Measurements from ENCODE around the gene SMYD2. TPM values are rescaled to one million over a fixed set of nuclear protein-coding genes. Genes with fewer than 3 reads are reported as not detected.
A peak's percentile ranks its signal among the peaks of the same experiment; 100 is the strongest.

The SMYD2 gene
- total RNA-seq, 2 donors from 2014 or later, result 13.8 to 22.4 TPM

DNA sequence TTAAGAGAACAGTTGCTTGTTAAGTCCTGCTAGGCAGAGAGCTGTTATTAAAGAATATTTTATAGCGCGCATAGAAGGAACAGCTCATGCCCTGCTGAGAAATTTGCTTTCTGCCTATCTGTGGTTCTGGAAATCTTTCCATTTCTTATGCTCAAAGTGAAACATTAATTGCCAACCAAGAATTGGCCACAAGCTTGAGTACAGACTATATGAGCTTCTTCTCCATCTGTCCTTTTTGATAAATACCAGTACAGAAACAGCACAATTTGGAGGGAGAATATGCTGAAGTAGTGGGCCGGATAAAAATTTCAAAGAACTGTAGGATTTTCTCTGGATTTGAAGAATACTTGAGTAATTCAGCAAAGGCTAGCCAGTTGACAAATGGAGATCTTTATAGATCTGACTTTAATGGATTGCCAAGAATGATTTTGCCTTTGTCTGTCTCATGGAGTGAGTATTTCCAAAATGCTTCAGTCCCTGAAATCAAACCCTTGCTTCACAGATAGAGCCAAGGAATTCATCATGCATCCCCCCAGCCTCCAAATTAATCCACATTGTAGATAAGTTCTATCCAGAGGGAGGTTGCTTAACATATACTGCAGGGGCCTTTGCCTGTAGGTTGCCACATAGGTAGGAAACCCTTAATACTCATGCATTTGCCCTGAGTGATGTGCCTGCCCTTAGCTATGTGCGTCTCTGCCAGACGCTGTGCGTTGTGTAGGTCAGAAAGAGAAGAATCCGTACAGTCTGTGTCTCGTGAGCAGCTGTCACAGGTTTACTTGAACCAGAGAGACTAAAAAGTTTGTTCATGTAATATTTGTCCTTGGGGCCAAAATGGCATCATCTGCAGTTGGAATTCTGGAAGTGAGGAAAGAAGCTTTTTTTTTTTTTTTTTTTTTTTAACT lies 44.2 kb downstream of the SMYD2 start:
- peaks cover 31% of the 10 kb centered on the region for H3K36me3 ChIP-seq (ENCODE audit: control insufficient read depth, insufficient read depth, low read length)
- TF ChIP-seq, protein P1, sequence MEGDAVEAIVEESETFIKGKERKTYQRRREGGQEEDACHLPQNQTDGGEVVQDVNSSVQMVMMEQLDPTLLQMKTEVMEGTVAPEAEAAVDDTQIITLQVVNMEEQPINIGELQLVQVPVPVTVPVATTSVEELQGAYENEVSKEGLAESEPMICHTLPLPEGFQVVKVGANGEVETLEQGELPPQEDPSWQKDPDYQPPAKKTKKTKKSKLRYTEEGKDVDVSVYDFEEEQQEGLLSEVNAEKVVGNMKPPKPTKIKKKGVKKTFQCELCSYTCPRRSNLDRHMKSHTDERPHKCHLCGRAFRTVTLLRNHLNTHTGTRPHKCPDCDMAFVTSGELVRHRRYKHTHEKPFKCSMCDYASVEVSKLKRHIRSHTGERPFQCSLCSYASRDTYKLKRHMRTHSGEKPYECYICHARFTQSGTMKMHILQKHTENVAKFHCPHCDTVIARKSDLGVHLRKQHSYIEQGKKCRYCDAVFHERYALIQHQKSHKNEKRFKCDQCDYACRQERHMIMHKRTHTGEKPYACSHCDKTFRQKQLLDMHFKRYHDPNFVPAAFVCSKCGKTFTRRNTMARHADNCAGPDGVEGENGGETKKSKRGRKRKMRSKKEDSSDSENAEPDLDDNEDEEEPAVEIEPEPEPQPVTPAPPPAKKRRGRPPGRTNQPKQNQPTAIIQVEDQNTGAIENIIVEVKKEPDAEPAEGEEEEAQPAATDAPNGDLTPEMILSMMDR (conservative IDR thresholded peaks at IDR 0.05), result no peak
- peak; percentile 26 for DNase-seq
- Mint-ChIP-seq H3K27me3 (ENCODE audit: insufficient read depth) (no peaks in the 10 kb centered on the region), H3K9me3 (no peaks in the 10 kb centered on the region), H3K4me1 (no peaks in the 10 kb centered on the region), H3K27ac (no peak overlapping the region), H3K4me3 (no peak overlapping the region), H3K36me3 (ENCODE audit: low read depth) (peaks cover 8% of the 10 kb centered on the region)
- no peaks in the 10 kb centered on the region for H3K27me3 ChIP-seq (ENCODE audit: control insufficient read depth, insufficient read depth, low read length, poor library complexity, severe bottlenecking)
- WGBS, 2 experiments (ENCODE audit: insufficient coverage in 1 of 2, insufficient read length in 1 of 2), result 84 to 87% methylated on average over 6 to 8 of the region's 8 CpGs
- H3K9ac ChIP-seq (ENCODE audit: extremely low read depth, low read length, poor library complexity, severe bottlenecking), result no peak overlapping the region
- no peaks in the 10 kb centered on the region for H3K4me1 ChIP-seq (ENCODE audit: control insufficient read depth, insufficient read depth, low read length)
- no peak overlapping the region for H3K4me3 ChIP-seq (ENCODE audit: low read length)
- H3K9me3 ChIP-seq (ENCODE audit: control insufficient read depth, low read length), result no peaks in the 10 kb centered on the region
- H3K27ac ChIP-seq (ENCODE audit: low read depth, low read length), result no peak overlapping the region

DNA sequence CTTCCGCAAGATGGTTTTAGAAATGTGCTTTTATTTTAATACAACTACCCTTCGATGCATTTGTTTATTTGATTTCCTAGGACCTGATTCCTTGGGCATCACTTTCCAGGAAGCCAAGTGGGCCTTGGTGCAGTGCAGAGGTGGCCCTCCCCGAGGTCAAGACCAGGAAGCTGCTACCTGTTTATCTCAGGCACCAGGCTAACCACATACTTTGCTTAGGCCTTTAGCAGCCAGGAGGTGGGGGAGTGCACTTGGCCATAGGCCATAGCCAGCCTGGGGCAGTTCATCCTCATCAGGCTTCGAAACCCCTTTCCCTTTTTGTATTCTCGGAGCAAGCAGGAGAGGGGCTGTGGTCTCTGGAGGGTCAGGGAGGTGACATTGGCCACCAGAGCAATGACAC lies 45.4 kb downstream of the SMYD2 start:
- TF ChIP-seq, protein P1 (conservative IDR thresholded peaks at IDR 0.05), result no peak
- H3K4me3 ChIP-seq (ENCODE audit: low read length), result no peak overlapping the region
- peaks cover 8% of the 10 kb centered on the region for H3K36me3 Mint-ChIP-seq (ENCODE audit: low read depth)
- no peaks in the 10 kb centered on the region for H3K9me3 Mint-ChIP-seq
- 74 to 94% methylated on average over 3 to 5 of the region's 5 CpGs for WGBS, 2 experiments (ENCODE audit: insufficient coverage in 1 of 2, insufficient read length in 1 of 2)
- no peak overlapping the region for H3K4me3 Mint-ChIP-seq
- H3K36me3 ChIP-seq (ENCODE audit: control insufficient read depth, insufficient read depth, low read length), result peaks cover 22% of the 10 kb centered on the region
- no peaks in the 10 kb centered on the region for H3K4me1 Mint-ChIP-seq
- no peak overlapping the region for H3K27ac ChIP-seq (ENCODE audit: low read depth, low read length)
- no peak overlapping the region for H3K27ac Mint-ChIP-seq
- no peaks in the 10 kb centered on the region for H3K27me3 Mint-ChIP-seq (ENCODE audit: insufficient read depth)
- no peaks in the 10 kb centered on the region for H3K4me1 ChIP-seq (ENCODE audit: control insufficient read depth, insufficient read depth, low read length)
- no peak overlapping the region for H3K9ac ChIP-seq (ENCODE audit: extremely low read depth, low read length, poor library complexity, severe bottlenecking)
- DNase-seq, result peak; percentile 54
- no peaks in the 10 kb centered on the region for H3K9me3 ChIP-seq (ENCODE audit: control insufficient read depth, low read length)
- no peaks in the 10 kb centered on the region for H3K27me3 ChIP-seq (ENCODE audit: control insufficient read depth, insufficient read depth, low read length, poor library complexity, severe bottlenecking)

DNA sequence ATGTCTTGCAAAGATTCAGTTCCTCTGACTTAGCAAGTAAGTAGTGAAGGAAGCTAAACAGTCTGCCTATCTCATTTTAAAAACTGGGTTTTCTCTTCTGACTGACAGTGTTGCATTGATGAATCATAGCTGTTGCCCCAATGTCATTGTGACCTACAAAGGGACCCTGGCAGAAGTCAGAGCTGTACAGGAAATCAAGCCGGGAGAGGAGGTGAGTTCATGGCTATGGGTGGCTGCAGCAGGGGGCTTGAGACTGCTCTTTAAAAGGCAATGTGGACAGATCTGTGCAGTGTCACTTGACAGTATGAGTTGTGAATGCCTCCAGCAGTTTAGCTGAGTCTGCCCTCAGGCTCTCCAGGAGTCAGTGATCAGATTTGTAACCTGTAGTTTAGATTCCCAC lies 46.6 kb downstream of the SMYD2 start:
- H3K9me3 Mint-ChIP-seq, result no peaks in the 10 kb centered on the region
- no peak overlapping the region for H3K27ac Mint-ChIP-seq
- H3K36me3 ChIP-seq (ENCODE audit: control insufficient read depth, insufficient read depth, low read length), result peaks cover 18% of the 10 kb centered on the region
- H3K9ac ChIP-seq (ENCODE audit: extremely low read depth, low read length, poor library complexity, severe bottlenecking), result no peak overlapping the region
- peaks cover 8% of the 10 kb centered on the region for H3K36me3 Mint-ChIP-seq (ENCODE audit: low read depth)
- H3K27me3 ChIP-seq (ENCODE audit: control insufficient read depth, insufficient read depth, low read length, poor library complexity, severe bottlenecking), result no peaks in the 10 kb centered on the region
- H3K27me3 Mint-ChIP-seq (ENCODE audit: insufficient read depth), result no peaks in the 10 kb centered on the region
- no peak overlapping the region for H3K27ac ChIP-seq (ENCODE audit: low read depth, low read length)
- WGBS, 2 experiments (ENCODE audit: insufficient coverage in 1 of 2, insufficient read length in 1 of 2), result 63 to 80% methylated on average over 1 of the region's 1 CpG
- no peaks in the 10 kb centered on the region for H3K4me1 ChIP-seq (ENCODE audit: control insufficient read depth, insufficient read depth, low read length)
- no peak overlapping the region for H3K4me3 ChIP-seq (ENCODE audit: low read length)
- no peaks in the 10 kb centered on the region for H3K4me1 Mint-ChIP-seq
- H3K4me3 Mint-ChIP-seq, result no peak overlapping the region
- no peaks in the 10 kb centered on the region for H3K9me3 ChIP-seq (ENCODE audit: control insufficient read depth, low read length)
- TF ChIP-seq, protein P1 (conservative IDR thresholded peaks at IDR 0.05), result no peak
- DNase-seq, result peak; percentile 29

Data from endodermal cell (in vitro differentiated cells).